ENCODE data around the gene LAMA3. TPM values are rescaled to one million over a fixed set of nuclear protein-coding genes. Genes with fewer than 3 reads are reported as not detected.

Gene LAMA3
- total RNA-seq, 1 donor from 2014 or later: not detected

DNA sequence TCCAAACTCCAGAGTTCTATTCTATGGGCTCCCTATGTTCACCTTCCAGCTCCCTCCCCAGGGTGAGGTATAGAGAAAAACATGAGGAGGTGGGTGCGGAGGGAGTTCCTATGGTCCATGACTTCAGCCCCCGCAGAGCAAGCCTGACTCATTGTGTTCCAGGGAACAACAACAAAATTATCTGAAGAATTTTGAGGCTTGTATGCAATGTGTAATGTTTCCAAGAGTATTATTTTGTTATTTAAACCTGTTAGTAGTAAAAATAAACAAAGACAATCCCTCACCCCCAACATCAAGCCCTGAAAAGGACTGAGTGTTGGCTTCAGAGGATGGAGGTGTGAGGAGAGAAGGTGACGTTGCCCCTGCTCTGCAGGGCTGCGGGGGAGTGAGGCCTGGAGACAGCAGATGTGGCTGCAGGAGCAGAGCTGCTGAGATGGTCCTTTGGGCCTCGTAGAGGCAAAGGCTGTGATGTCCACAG is 29.0 kb downstream of the LAMA3 start:
- no peak for DNase-seq (ENCODE audit: low spot score)
- H3K4me3 Mint-ChIP-seq: no peak overlapping the region
- H3K27ac Mint-ChIP-seq: no peak overlapping the region
- no peaks in the 10 kb centered on the region for H3K9me3 Mint-ChIP-seq
- H3K4me1 Mint-ChIP-seq (ENCODE audit: low read depth): peaks cover under 1% of the 10 kb centered on the region
- intact Hi-C loops (cut with micrococcal nuclease): no loop called here
- no peaks in the 10 kb centered on the region for H3K36me3 Mint-ChIP-seq (ENCODE audit: low read depth)
- peaks cover 30% of the 10 kb centered on the region for H3K27me3 Mint-ChIP-seq (ENCODE audit: insufficient read depth)

DNA sequence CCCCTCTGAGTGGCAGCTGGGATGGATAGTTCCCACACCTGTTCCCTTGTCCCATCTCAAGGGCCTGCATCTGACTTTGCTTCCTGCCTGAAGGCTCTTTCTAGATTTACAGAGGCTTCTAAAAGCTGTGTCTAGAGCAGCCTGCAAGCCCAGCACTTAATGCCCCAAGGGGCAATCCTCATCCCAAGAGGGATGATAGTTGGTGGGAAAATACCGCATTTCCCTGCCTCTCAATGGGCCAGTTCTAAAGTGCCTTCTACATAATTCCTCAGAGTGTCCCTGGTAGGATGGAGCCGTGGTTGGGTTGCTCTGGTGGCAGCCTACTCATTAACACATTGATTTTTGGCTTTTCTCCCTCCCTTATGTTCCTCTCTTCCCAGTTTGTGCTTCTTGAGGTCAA is 29.5 kb downstream of the LAMA3 start:
- no peaks in the 10 kb centered on the region for H3K36me3 Mint-ChIP-seq (ENCODE audit: low read depth)
- no peak overlapping the region for H3K27ac Mint-ChIP-seq
- no peak overlapping the region for H3K4me3 Mint-ChIP-seq
- no peak for DNase-seq (ENCODE audit: low spot score)
- intact Hi-C loops (cut with micrococcal nuclease): no loop called here
- H3K4me1 Mint-ChIP-seq (ENCODE audit: low read depth): no peaks in the 10 kb centered on the region
- no peaks in the 10 kb centered on the region for H3K9me3 Mint-ChIP-seq
- H3K27me3 Mint-ChIP-seq (ENCODE audit: insufficient read depth): peaks cover 30% of the 10 kb centered on the region

DNA sequence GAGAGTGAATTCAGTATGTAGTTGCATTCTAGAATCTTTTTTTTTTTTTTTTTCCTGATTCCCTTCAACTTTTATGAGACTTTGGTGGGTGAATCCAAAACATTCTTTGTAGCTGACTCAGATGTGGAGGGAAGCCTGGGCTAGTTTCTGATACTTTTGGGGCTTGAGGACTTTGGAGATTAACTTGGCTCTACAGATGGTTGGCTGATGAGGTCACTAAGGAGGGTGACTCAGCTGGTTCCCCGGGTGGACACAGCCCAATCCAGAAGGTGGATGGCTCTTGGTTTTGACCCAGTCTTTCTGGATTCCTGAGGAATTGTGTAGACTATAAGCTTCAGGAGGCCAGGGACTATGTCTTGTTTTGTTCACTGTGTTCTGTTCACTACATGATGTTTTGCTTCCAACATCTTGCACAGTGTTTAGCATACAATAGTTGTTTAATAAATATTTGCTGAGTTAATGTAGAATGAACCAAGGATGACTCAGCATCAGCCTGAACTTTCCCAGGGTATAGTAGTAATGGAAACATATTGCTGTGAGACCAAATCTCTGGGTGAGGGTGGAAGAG is 30.5 kb downstream of the LAMA3 start:
- no peak for DNase-seq (ENCODE audit: low spot score)
- H3K9me3 Mint-ChIP-seq: no peaks in the 10 kb centered on the region
- peaks cover 30% of the 10 kb centered on the region for H3K27me3 Mint-ChIP-seq (ENCODE audit: insufficient read depth)
- intact Hi-C loops (cut with micrococcal nuclease): no loop called here
- no peaks in the 10 kb centered on the region for H3K36me3 Mint-ChIP-seq (ENCODE audit: low read depth)
- H3K27ac Mint-ChIP-seq: no peak overlapping the region
- H3K4me1 Mint-ChIP-seq (ENCODE audit: low read depth): no peaks in the 10 kb centered on the region
- no peak overlapping the region for H3K4me3 Mint-ChIP-seq

DNA sequence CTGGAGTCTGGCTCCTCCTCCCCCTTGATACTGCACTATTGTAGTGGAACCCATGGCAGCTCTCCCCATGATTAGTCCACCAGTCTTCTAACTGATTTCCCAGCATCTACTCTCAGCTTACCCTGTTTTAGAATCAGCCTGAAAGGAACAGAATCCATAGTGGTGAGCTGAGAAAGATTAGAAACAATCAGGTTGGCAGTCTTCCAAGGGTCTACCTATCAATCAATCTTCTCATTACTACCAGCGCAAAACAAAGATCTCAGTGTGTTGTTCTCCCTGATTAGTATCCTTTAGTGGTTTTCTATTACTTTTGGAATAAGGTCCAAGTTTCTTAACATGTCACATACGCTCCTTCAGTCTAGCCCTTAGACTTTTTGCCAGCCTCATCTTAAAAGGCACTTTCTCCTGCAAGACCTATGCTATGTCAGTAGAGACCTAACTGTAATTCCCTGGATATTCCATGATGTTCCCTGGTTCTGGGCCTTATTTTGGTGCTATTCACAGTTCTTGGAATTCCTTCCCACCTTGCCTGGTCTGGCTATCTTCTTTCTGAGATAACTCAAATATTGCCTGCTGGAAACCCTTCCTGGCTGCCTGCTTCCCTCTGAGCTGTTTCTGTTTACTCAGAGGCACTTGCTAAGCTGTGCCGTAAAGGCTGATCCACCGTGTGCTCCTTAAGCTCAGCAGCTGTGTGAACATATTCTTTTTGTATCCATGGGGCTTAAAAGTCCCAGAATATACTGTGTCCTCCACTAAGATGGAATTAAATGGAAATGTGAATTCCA is 32.6 kb downstream of the LAMA3 start:
- Mint-ChIP-seq H3K27me3 (ENCODE audit: insufficient read depth) (peaks cover 31% of the 10 kb centered on the region), H3K27ac (no peak overlapping the region), H3K9me3 (no peaks in the 10 kb centered on the region), H3K4me1 (ENCODE audit: low read depth) (no peaks in the 10 kb centered on the region), H3K4me3 (no peak overlapping the region), H3K36me3 (ENCODE audit: low read depth) (no peaks in the 10 kb centered on the region)
- intact Hi-C loops (cut with micrococcal nuclease): no loop called here
- DNase-seq (ENCODE audit: low spot score): no peak

GRCh38 chr18:23722646-23723045 is 33.4 kb downstream of the LAMA3 start:
- Mint-ChIP-seq H3K27ac (no peak overlapping the region), H3K4me1 (ENCODE audit: low read depth) (no peaks in the 10 kb centered on the region), H3K9me3 (no peaks in the 10 kb centered on the region), H3K27me3 (ENCODE audit: insufficient read depth) (peaks cover 33% of the 10 kb centered on the region), H3K4me3 (no peak overlapping the region), H3K36me3 (ENCODE audit: low read depth) (no peaks in the 10 kb centered on the region)
- DNase-seq (ENCODE audit: low spot score): no peak
- intact Hi-C loops (cut with micrococcal nuclease): no loop called here

GRCh38 chr18:23723121-23723520 is 33.9 kb downstream of the LAMA3 start:
- intact Hi-C loops (cut with micrococcal nuclease): no loop called here
- Mint-ChIP-seq H3K9me3 (no peaks in the 10 kb centered on the region), H3K4me1 (ENCODE audit: low read depth) (no peaks in the 10 kb centered on the region), H3K36me3 (ENCODE audit: low read depth) (no peaks in the 10 kb centered on the region), H3K27ac (no peak overlapping the region), H3K4me3 (no peak overlapping the region), H3K27me3 (ENCODE audit: insufficient read depth) (peaks cover 33% of the 10 kb centered on the region)
- DNase-seq (ENCODE audit: low spot score): no peak

- H3K27ac Mint-ChIP-seq: no peak overlapping the region
- H3K9me3 Mint-ChIP-seq: no peaks in the 10 kb centered on the region
- H3K4me3 Mint-ChIP-seq: no peak overlapping the region
- intact Hi-C loops (cut with micrococcal nuclease): no loop called here
- peaks cover 25% of the 10 kb centered on the region for H3K27me3 Mint-ChIP-seq (ENCODE audit: insufficient read depth)
- no peaks in the 10 kb centered on the region for H3K36me3 Mint-ChIP-seq (ENCODE audit: low read depth)
- no peak for DNase-seq (ENCODE audit: low spot score)
- H3K4me1 Mint-ChIP-seq (ENCODE audit: low read depth): no peaks in the 10 kb centered on the region
Measured at GRCh38 chr18:23724681-23725080, 35.4 kb downstream of the LAMA3 start.

- no peaks in the 10 kb centered on the region for H3K36me3 Mint-ChIP-seq (ENCODE audit: low read depth)
- intact Hi-C loops (cut with micrococcal nuclease): no loop called here
Measured at GRCh38 chr18:23725351-23725750, 36.1 kb downstream of the LAMA3 start.

GRCh38 chr18:23725827-23726661 is 36.8 kb downstream of the LAMA3 start:
- H3K4me3 Mint-ChIP-seq: no peak overlapping the region
- peaks cover 23% of the 10 kb centered on the region for H3K27me3 Mint-ChIP-seq (ENCODE audit: insufficient read depth)
- intact Hi-C loops (cut with micrococcal nuclease): no loop called here
- DNase-seq (ENCODE audit: low spot score): no peak
- no peaks in the 10 kb centered on the region for H3K9me3 Mint-ChIP-seq
- H3K27ac Mint-ChIP-seq: no peak overlapping the region
- no peaks in the 10 kb centered on the region for H3K4me1 Mint-ChIP-seq (ENCODE audit: low read depth)
- H3K36me3 Mint-ChIP-seq (ENCODE audit: low read depth): no peaks in the 10 kb centered on the region

More at GRCh38 chr18:23725351-23725750, 36.1 kb downstream of the LAMA3 start:
- H3K9me3 Mint-ChIP-seq: no peaks in the 10 kb centered on the region
- H3K27ac Mint-ChIP-seq: no peak overlapping the region
- H3K4me3 Mint-ChIP-seq: no peak overlapping the region
- H3K4me1 Mint-ChIP-seq (ENCODE audit: low read depth): no peaks in the 10 kb centered on the region
- no peak for DNase-seq (ENCODE audit: low spot score)
- peaks cover 25% of the 10 kb centered on the region for H3K27me3 Mint-ChIP-seq (ENCODE audit: insufficient read depth)

DNA sequence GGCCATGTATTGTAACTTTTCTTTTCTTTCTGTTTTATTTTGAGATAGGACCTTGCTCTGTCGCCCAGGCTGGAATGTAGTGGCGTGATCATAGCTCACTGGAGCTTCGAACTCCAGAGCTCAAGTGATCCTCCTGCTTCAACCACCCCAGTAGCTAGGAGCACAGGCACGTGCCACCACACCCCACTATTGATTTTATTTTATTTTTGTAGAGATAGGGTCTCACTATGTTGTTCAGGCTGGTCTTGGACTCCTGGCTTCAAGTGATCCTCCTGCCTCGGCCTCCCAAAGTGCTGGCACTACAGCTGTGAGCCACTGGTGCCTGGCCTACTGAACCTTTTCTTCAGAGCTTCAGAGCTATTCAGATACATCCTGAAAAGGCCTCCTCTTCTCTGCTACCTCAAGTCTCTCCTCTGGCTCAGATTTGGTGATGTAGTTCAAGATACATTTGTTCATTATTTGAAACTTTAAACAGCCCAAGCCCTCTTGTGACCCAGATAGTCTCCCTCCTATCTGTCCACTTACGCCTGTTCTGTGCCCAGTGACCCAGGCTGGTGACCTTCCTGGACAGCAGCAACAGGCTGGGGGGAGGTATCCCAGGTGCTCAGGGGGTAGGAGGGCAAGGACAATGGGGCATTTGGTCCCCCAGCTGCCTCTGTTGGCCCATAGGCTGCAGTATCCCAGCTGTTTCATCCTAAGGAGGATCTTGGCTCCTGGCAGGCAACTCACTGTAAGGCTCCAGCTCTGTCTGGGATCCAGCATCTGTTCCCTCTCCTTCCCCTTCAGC is 38.6 kb downstream of the LAMA3 start:
- H3K9me3 Mint-ChIP-seq: no peaks in the 10 kb centered on the region
- DNase-seq (ENCODE audit: low spot score): no peak
- no peaks in the 10 kb centered on the region for H3K36me3 Mint-ChIP-seq (ENCODE audit: low read depth)
- no peak overlapping the region for H3K27ac Mint-ChIP-seq
- intact Hi-C loops (cut with micrococcal nuclease): no loop called here
- H3K4me1 Mint-ChIP-seq (ENCODE audit: low read depth): no peaks in the 10 kb centered on the region
- no peak overlapping the region for H3K4me3 Mint-ChIP-seq
- peaks cover 21% of the 10 kb centered on the region for H3K27me3 Mint-ChIP-seq (ENCODE audit: insufficient read depth)

DNA sequence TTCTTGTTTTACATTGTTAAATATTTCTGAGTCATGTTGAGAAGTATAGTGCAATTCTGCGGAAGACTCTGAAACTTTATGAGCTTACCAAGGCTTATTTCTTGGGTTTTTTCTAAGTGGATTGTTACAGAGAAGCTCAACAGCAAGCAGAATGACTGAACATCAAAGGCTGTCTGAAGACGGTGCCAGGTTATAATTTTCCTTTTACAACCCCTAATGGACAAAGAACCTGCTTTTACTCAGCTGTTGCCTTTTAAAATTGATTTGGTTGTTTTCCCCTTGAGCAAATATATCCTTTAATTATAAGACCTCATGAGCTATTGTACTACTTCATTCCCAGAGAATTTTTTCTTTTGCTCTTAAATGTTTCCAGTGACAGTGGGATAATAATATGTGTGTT is 41.6 kb downstream of the LAMA3 start:
- no peak overlapping the region for H3K4me3 Mint-ChIP-seq
- H3K4me1 Mint-ChIP-seq (ENCODE audit: low read depth): no peaks in the 10 kb centered on the region
- intact Hi-C loops (cut with micrococcal nuclease): no loop called here
- no peaks in the 10 kb centered on the region for H3K36me3 Mint-ChIP-seq (ENCODE audit: low read depth)
- no peaks in the 10 kb centered on the region for H3K9me3 Mint-ChIP-seq
- no peak overlapping the region for H3K27ac Mint-ChIP-seq
- no peak for DNase-seq (ENCODE audit: low spot score)
- H3K27me3 Mint-ChIP-seq (ENCODE audit: insufficient read depth): peaks cover 19% of the 10 kb centered on the region

DNA sequence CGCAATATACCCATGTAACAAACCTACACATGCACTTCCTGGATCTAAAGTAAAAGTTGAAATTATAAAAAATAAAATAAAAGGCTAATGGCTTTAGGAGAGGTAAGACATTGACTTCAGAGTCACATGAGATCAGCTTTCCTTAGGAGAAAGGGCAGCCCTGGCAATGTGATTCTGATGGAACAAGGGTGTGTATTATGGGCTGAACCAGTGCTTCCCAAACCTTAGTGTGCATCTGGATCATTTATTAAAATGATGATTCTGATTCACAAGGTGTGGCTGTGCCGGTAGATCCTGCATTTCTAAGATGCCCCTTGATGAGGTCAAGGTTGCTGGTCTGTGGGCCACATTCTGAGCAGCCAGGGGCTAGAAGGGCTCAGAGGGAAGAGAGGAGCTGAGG is 42.6 kb downstream of the LAMA3 start:
- Mint-ChIP-seq H3K27me3 (ENCODE audit: insufficient read depth) (peaks cover 19% of the 10 kb centered on the region), H3K4me3 (no peak overlapping the region), H3K9me3 (no peaks in the 10 kb centered on the region), H3K36me3 (ENCODE audit: low read depth) (no peaks in the 10 kb centered on the region), H3K27ac (no peak overlapping the region), H3K4me1 (ENCODE audit: low read depth) (no peaks in the 10 kb centered on the region)
- intact Hi-C loops (cut with micrococcal nuclease): no loop called here
- no peak for DNase-seq (ENCODE audit: low spot score)
